IPS DF 19.7 (cell line): ENCODE data around the gene RUBCN.

Experiments
- DNase-seq: peaks from one replicate; pipeline ENCODE4 v3.0.0-alpha.2; 2013; ENCODE audit warnings: low read depth, low spot score

RUBCN gene

GRCh38 chr3:197736491-197737318 is at the start of gene RUBCN:
RUBCN (minus strand) TSS chr3:197736904; CDS start chr3:197736719, 185 bp downstream.
- peak; percentile 82 for DNase-seq

GRCh38 chr3:197784019-197784585 is 47.4 kb upstream of the RUBCN start:
- DNase-seq: no peak

GRCh38 chr3:197782230-197782629 is 45.5 kb upstream of the RUBCN start:
- no peak for DNase-seq

- no peak for DNase-seq
Observed at GRCh38 chr3:197775317-197775716, 38.6 kb upstream of the RUBCN start.

GRCh38 chr3:197761784-197762183 is 25.1 kb upstream of the RUBCN start:
- DNase-seq: no peak

- no peak for DNase-seq
Observed at GRCh38 chr3:197758512-197758911, 21.8 kb upstream of the RUBCN start.

- DNase-seq: no peak
Observed at GRCh38 chr3:197756704-197757103, 20.0 kb upstream of the RUBCN start.

GRCh38 chr3:197753263-197753662 is 16.6 kb upstream of the RUBCN start:
- DNase-seq: no peak

GRCh38 chr3:197752107-197752506 is 15.4 kb upstream of the RUBCN start:
- DNase-seq: no peak

GRCh38 chr3:197750858-197751737 is 14.4 kb upstream of the RUBCN start:
- no peak for DNase-seq

GRCh38 chr3:197750396-197750831 is 13.7 kb upstream of the RUBCN start:
- no peak for DNase-seq

- no peak for DNase-seq
Observed at GRCh38 chr3:197749601-197750395, 13.1 kb upstream of the RUBCN start, which contains the start of gene FYTTD1. FYTTD1 (plus strand) TSS chr3:197749883; CDS start chr3:197749972, 89 bp downstream.

- no peak for DNase-seq
Observed at GRCh38 chr3:197749315-197749600, 12.6 kb upstream of the RUBCN start.

- DNase-seq: no peak
Observed at GRCh38 chr3:197748597-197749314, 12.1 kb upstream of the RUBCN start.

GRCh38 chr3:197746801-197747237 is 10.1 kb upstream of the RUBCN start:
- no peak for DNase-seq

GRCh38 chr3:197746209-197746608 is 9.5 kb upstream of the RUBCN start:
- DNase-seq: no peak

- DNase-seq: no peak
Observed at GRCh38 chr3:197742787-197743186, 6.1 kb upstream of the RUBCN start.

GRCh38 chr3:197737749-197738462 is 1.2 kb upstream of the RUBCN start:
- no peak for DNase-seq

GRCh38 chr3:197737319-197737649 is 580 bp upstream of the RUBCN start:
- DNase-seq: no peak

- DNase-seq: no peak
Observed at GRCh38 chr3:197736010-197736490, 654 bp downstream of the RUBCN start.
